Measurements from ENCODE around the gene ZNF658.
"Not testable (repeated sequence)": the region's sequence is repeated elsewhere in the genome, so short reads cannot be mapped to it uniquely, and the experiment has no call there.

Gene ZNF658

DNA sequence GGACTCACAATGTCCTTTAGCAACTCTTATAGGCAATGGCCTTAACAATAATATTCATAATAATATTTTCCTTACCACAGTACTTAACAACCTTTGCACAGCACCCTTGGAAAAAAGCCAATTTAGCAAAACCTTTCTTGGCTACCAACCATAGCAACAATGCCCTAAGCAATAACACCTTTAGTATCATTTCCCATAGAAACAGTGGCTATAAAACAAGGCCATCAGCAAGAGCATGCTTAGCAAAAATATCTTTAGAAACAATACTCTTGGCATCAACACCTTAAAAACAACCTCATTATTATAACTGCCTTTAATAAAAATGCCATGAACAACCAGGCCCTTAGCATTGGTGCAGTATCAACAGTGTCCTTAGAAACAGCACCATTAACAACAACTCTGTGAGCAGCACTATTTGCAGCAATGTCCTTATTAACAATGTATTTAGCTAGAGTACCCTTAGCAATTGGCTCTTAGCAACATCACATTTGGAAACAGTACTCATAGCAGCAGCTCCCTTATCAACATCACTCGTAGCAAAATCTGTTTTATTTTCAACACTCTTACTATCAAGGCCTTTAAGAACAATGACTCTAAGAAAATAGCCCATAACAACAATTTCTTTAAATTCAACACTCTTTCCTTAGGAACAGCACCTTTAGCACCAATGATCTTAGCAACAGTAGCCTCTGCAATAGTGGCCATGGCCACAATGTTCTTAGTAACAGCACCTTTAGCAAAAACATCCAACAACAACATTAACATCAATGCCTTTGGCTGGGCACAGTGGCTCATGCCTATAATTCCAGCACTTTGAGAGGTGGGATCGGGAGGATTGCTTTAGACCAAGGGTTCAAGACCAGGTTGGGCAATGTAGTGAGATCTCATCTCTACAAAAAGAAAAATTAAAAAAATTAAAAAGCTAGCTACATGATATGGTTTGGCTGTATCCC lies 39.6 kb downstream of the ZNF658 start:
- H3K27ac Mint-ChIP-seq (ENCODE audit: low read depth); H3K9me3 Mint-ChIP-seq; H3K36me3 Mint-ChIP-seq (ENCODE audit: insufficient read depth); H3K4me1 Mint-ChIP-seq; ATAC-seq (replicated peaks; ENCODE audit: extremely low read depth, poor library complexity, severe bottlenecking); H3K27me3 Mint-ChIP-seq; H3K4me3 Mint-ChIP-seq; DNase-seq (ENCODE audit: low spot score in 2 of 2): not testable (repeated sequence)

DNA sequence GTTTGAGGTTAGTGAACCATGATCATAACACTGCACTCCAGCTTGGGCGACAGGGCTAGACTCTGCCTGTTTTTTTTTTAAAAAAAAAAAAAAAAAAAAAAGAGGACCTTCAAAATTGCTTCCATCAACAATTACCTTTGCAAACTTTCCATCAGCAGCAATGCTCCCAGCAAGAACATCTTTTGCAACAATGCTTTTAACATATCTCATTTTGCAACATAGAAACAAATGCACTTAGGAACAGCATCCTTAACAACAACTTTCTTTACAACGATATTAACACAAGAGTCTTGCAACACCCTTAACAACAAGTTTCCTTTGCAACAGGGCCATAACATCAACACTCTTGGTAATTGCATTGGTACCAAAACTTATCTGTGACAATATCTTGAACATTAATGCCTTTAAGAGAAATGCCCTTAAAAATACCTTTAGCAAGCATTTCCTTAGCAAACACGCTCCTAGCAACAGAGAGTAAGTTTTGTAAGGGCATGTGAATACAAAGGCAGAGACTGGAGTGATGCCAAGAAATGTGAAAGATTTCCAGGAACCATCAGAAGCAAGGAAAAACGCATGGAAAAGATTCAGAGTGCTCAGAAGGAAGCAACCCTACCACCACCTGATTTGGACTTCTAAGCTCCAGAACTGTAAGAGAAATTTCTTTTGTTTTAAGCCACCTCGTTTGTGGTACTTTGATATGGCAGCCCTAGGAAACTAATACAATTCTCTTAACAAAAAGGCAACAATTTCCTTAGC lies 42.1 kb downstream of the ZNF658 start:
- not testable (repeated sequence) for H3K9me3 Mint-ChIP-seq; H3K4me3 Mint-ChIP-seq; H3K4me1 Mint-ChIP-seq; ATAC-seq (replicated peaks; ENCODE audit: extremely low read depth, poor library complexity, severe bottlenecking); H3K27ac Mint-ChIP-seq (ENCODE audit: low read depth); H3K36me3 Mint-ChIP-seq (ENCODE audit: insufficient read depth); H3K27me3 Mint-ChIP-seq; DNase-seq (ENCODE audit: low spot score in 2 of 2)

DNA sequence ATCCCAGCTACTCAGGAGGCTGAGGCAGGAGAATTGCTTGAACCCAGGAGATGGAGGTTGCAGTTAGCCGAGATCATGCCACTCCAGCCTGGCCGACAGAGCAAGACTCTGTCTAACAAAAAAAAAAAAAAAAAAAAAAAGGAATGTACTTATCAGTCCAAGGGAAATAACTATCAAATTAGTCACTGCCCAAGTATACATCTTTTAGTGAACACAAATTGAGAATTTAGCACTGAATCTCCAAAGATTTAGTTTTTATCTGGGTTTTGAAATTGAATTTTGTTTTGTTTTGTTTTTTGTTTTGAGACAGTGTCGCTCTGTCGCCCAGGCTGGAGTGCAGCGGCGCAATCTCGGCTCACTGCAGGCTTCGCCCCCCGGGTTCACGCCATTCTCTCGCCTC lies 52.1 kb downstream of the ZNF658 start:
- not testable (repeated sequence) for H3K9me3 Mint-ChIP-seq; H3K4me3 Mint-ChIP-seq; H3K27me3 Mint-ChIP-seq; DNase-seq (ENCODE audit: low spot score in 2 of 2); ATAC-seq (replicated peaks; ENCODE audit: extremely low read depth, poor library complexity, severe bottlenecking); H3K4me1 Mint-ChIP-seq; H3K27ac Mint-ChIP-seq (ENCODE audit: low read depth); H3K36me3 Mint-ChIP-seq (ENCODE audit: insufficient read depth)

All from central memory CD8-positive, alpha-beta T cell (primary cell).